Measurements from ENCODE around the gene BCAP29. TPM values are rescaled to one million over a fixed set of nuclear protein-coding genes. Genes with fewer than 3 reads are reported as not detected.

BCAP29 gene
- polyA plus RNA-seq, 4 donors, result 16.8 to 39.6 (median 27.1) TPM

- DNase-seq, result no peak
- Histone ChIP-seq H3K36me3 (ENCODE audit: control insufficient read depth in 3 of 3, insufficient read depth in 2 of 3, low read depth in 1 of 3, low read length in 3 of 3) (no peaks in the 10 kb centered on the region), H3K4me3 (ENCODE audit: low read depth in 1 of 3, low read length in 3 of 3) (no peak overlapping the region), H3K27me3 (ENCODE audit: control insufficient read depth in 3 of 3, insufficient read depth in 3 of 3, low read length in 3 of 3) (peaks cover 3 to 49% (median 25%) of the 10 kb centered on the region in 3 donors), H3K4me1 (ENCODE audit: control insufficient read depth in 3 of 3, insufficient read depth in 2 of 3, low read depth in 1 of 3, low read length in 2 of 3) (peaks cover 2 to 9% (median 5%) of the 10 kb centered on the region in 3 donors), H3K27ac (ENCODE audit: low read depth in 1 of 3, low read length in 2 of 3) (no peak overlapping the region), H3K9me3 (ENCODE audit: control insufficient read depth in 2 of 2, insufficient read depth in 1 of 2, low read depth in 1 of 2, low read length in 1 of 2) (no peaks in the 10 kb centered on the region)
- 67 to 74% (median 68%) methylated on average over 4 of the region's 4 CpGs for WGBS, 3 donors
- FAIRE-seq, result no peak
Observed at GRCh38 chr7:107659666-107660065, 79.6 kb downstream of the BCAP29 start.

- FAIRE-seq (no peak), DNase-seq (peak in 1 of 2 donors; percentile 33)
- H3K9me3 ChIP-seq (ENCODE audit: control insufficient read depth in 2 of 2, insufficient read depth in 1 of 2, low read depth in 1 of 2, low read length in 1 of 2), result no peaks in the 10 kb centered on the region
- peak within 1 kb of the TSS in 2 of 3 donors; percentile 36 to 52 for H3K4me3 ChIP-seq (ENCODE audit: low read depth in 1 of 3, low read length in 3 of 3)
- WGBS, 3 donors, result 3 to 5% (median 4%) methylated on average over 37 of the region's 37 CpGs
- no peaks in the 10 kb centered on the region for H3K36me3 ChIP-seq (ENCODE audit: control insufficient read depth in 3 of 3, insufficient read depth in 2 of 3, low read depth in 1 of 3, low read length in 3 of 3)
- H3K27me3 ChIP-seq (ENCODE audit: control insufficient read depth in 3 of 3, insufficient read depth in 3 of 3, low read length in 3 of 3), result peaks cover 3 to 51% (median 25%) of the 10 kb centered on the region in 3 donors
- no peak within 1 kb of the TSS for H3K27ac ChIP-seq (ENCODE audit: low read depth in 1 of 3, low read length in 2 of 3)
- H3K4me1 ChIP-seq (ENCODE audit: control insufficient read depth in 3 of 3, insufficient read depth in 2 of 3, low read depth in 1 of 3, low read length in 2 of 3), result peaks cover 2 to 9% (median 5%) of the 10 kb centered on the region in 3 donors
Observed at GRCh38 chr7:107660381-107661080, 80.5 kb downstream of the BCAP29 start, which contains the start of gene SLC26A4. Gene SLC26A4, plus strand, starts transcription at chr7:107660828. Its CDS starts 814 bp downstream, at chr7:107661642.

DNA sequence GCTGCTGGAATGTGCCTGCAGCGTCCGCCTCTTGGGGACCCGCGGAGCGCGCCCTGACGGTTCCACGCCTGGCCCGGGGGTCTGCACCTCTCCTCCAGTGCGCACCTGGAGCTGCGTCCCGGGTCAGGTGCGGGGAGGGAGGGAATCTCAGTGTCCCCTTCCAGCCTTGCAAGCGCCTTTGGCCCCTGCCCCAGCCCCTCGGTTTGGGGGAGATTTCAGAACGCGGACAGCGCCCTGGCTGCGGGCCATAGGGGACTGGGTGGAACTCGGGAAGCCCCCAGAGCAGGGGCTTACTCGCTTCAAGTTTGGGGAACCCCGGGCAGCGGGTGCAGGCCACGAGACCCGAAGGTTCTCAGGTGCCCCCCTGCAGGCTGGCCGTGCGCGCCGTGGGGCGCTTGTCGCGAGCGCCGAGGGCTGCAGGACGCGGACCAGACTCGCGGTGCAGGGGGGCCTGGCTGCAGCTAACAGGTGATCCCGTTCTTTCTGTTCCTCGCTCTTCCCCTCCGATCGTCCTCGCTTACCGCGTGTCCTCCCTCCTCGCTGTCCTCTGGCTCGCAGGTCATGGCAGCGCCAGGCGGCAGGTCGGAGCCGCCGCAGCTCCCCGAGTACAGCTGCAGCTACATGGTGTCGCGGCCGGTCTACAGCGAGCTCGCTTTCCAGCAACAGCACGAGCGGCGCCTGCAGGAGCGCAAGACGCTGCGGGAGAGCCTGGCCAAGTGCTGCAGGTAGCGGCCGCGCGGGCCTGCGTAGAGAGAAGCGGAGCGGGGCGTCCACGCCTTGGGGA is 81.2 kb downstream of the BCAP29 start:
- Histone ChIP-seq H3K36me3 (ENCODE audit: control insufficient read depth in 3 of 3, insufficient read depth in 2 of 3, low read depth in 1 of 3, low read length in 3 of 3) (no peaks in the 10 kb centered on the region), H3K27me3 (ENCODE audit: control insufficient read depth in 3 of 3, insufficient read depth in 3 of 3, low read length in 3 of 3) (peaks cover 3 to 45% (median 25%) of the 10 kb centered on the region in 3 donors), H3K4me1 (ENCODE audit: control insufficient read depth in 3 of 3, insufficient read depth in 2 of 3, low read depth in 1 of 3, low read length in 2 of 3) (peaks cover 2 to 9% (median 5%) of the 10 kb centered on the region in 3 donors), H3K9me3 (ENCODE audit: control insufficient read depth in 2 of 2, insufficient read depth in 1 of 2, low read depth in 1 of 2, low read length in 1 of 2) (no peaks in the 10 kb centered on the region), H3K4me3 (ENCODE audit: low read depth in 1 of 3, low read length in 3 of 3) (peak overlapping the region in 2 of 3 donors; percentile 36 to 52), H3K27ac (ENCODE audit: low read depth in 1 of 3, low read length in 2 of 3) (no peak overlapping the region)
- WGBS, 3 donors, result 1 to 2% (median 2%) methylated on average over 66 to 73 of the region's 73 CpGs
- no peak for FAIRE-seq
- DNase-seq, result peak; percentile 51 to 78

GRCh38 chr7:107661865-107662379 is 81.9 kb downstream of the BCAP29 start:
- Histone ChIP-seq H3K27ac (ENCODE audit: low read depth in 1 of 3, low read length in 2 of 3) (no peak overlapping the region), H3K4me1 (ENCODE audit: control insufficient read depth in 3 of 3, insufficient read depth in 2 of 3, low read depth in 1 of 3, low read length in 2 of 3) (peaks cover 2 to 9% (median 5%) of the 10 kb centered on the region in 3 donors), H3K36me3 (ENCODE audit: control insufficient read depth in 3 of 3, insufficient read depth in 2 of 3, low read depth in 1 of 3, low read length in 3 of 3) (no peaks in the 10 kb centered on the region), H3K27me3 (ENCODE audit: control insufficient read depth in 3 of 3, insufficient read depth in 3 of 3, low read length in 3 of 3) (peaks cover 3 to 51% (median 25%) of the 10 kb centered on the region in 3 donors), H3K9me3 (ENCODE audit: control insufficient read depth in 2 of 2, insufficient read depth in 1 of 2, low read depth in 1 of 2, low read length in 1 of 2) (no peaks in the 10 kb centered on the region), H3K4me3 (ENCODE audit: low read depth in 1 of 3, low read length in 3 of 3) (peak overlapping the region in 2 of 3 donors; percentile 36 to 52)
- WGBS, 3 donors, result 9 to 14% (median 11%) methylated on average over 18 to 20 of the region's 20 CpGs
- no peak for DNase-seq
- FAIRE-seq, result no peak

GRCh38 chr7:107663196-107663595 is 83.2 kb downstream of the BCAP29 start:
- Histone ChIP-seq H3K36me3 (ENCODE audit: control insufficient read depth in 3 of 3, insufficient read depth in 2 of 3, low read depth in 1 of 3, low read length in 3 of 3) (no peaks in the 10 kb centered on the region), H3K4me1 (ENCODE audit: control insufficient read depth in 3 of 3, insufficient read depth in 2 of 3, low read depth in 1 of 3, low read length in 2 of 3) (peaks cover 2 to 9% (median 5%) of the 10 kb centered on the region in 3 donors), H3K9me3 (ENCODE audit: control insufficient read depth in 2 of 2, insufficient read depth in 1 of 2, low read depth in 1 of 2, low read length in 1 of 2) (no peaks in the 10 kb centered on the region), H3K27me3 (ENCODE audit: control insufficient read depth in 3 of 3, insufficient read depth in 3 of 3, low read length in 3 of 3) (peaks cover 3 to 60% (median 25%) of the 10 kb centered on the region in 3 donors), H3K27ac (ENCODE audit: low read depth in 1 of 3, low read length in 2 of 3) (no peak overlapping the region), H3K4me3 (ENCODE audit: low read depth in 1 of 3, low read length in 3 of 3) (no peak overlapping the region)
- FAIRE-seq, result no peak
- DNase-seq, result no peak
- 75 to 84% (median 80%) methylated on average over 4 of the region's 4 CpGs for WGBS, 3 donors

DNA sequence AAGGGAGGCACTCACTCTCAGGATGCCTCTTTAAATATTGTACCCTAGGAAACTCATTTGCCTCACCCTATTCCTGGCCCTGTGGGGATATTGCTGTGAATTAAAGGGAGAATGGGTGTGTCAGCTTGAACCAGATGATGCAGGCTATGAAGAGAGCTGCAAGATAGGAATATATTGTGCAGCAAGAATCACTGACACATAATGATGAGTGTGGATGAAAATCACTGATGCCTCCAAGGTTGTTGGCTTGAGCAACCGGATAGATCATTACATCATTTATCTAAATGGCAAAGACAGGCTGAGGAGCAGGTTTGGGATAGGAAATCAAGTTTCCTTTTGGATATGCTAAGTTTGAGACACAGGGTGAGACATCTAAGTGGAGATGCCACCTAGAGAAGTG is 86.7 kb downstream of the BCAP29 start:
- H3K27me3 ChIP-seq (ENCODE audit: control insufficient read depth in 3 of 3, insufficient read depth in 3 of 3, low read length in 3 of 3), result peaks cover 3 to 33% (median 8%) of the 10 kb centered on the region in 3 donors
- no peak overlapping the region for H3K4me3 ChIP-seq (ENCODE audit: low read depth in 1 of 3, low read length in 3 of 3)
- no peak overlapping the region for H3K27ac ChIP-seq (ENCODE audit: low read depth in 1 of 3, low read length in 2 of 3)
- 86 to 96% (median 91%) methylated on average over 1 of the region's 1 CpG for WGBS, 3 donors
- no peak for DNase-seq
- H3K36me3 ChIP-seq (ENCODE audit: control insufficient read depth in 3 of 3, insufficient read depth in 2 of 3, low read depth in 1 of 3, low read length in 3 of 3), result no peaks in the 10 kb centered on the region
- H3K4me1 ChIP-seq (ENCODE audit: control insufficient read depth in 3 of 3, insufficient read depth in 2 of 3, low read depth in 1 of 3, low read length in 2 of 3), result peaks cover 0 to 3% (median 0%) of the 10 kb centered on the region in 3 donors
- H3K9me3 ChIP-seq (ENCODE audit: control insufficient read depth in 2 of 2, insufficient read depth in 1 of 2, low read depth in 1 of 2, low read length in 1 of 2), result no peaks in the 10 kb centered on the region
- FAIRE-seq, result no peak

- H3K36me3 ChIP-seq (ENCODE audit: control insufficient read depth in 3 of 3, insufficient read depth in 2 of 3, low read depth in 1 of 3, low read length in 3 of 3), result no peaks in the 10 kb centered on the region
Observed at GRCh38 chr7:107667341-107667740, 87.3 kb downstream of the BCAP29 start.

DNA sequence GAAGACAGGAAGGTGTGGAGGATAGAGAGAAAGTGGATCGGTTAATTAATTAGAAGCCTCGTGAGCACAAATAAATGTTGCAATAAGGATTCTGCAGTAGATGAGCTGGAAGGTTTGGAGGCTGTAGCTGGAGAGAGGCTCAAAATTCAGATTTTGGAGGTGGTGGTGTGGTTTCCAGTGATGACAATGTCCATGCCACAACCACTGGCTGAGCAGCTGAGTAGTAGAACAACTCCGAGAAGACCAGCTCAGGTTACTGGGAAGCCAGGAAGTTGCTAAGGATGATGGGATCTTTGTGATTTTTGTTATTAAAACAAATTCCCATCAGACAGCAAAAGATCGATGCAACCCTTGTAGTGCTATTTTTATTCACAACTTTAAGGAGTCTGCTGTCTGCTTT is 88.2 kb downstream of the BCAP29 start:
- no peak for FAIRE-seq
- no peak overlapping the region for H3K27ac ChIP-seq (ENCODE audit: low read depth in 1 of 3, low read length in 2 of 3)
- DNase-seq, result no peak
- no peaks in the 10 kb centered on the region for H3K36me3 ChIP-seq (ENCODE audit: control insufficient read depth in 3 of 3, insufficient read depth in 2 of 3, low read depth in 1 of 3, low read length in 3 of 3)
- no peaks in the 10 kb centered on the region for H3K4me1 ChIP-seq (ENCODE audit: control insufficient read depth in 3 of 3, insufficient read depth in 2 of 3, low read depth in 1 of 3, low read length in 2 of 3)
- no peaks in the 10 kb centered on the region for H3K9me3 ChIP-seq (ENCODE audit: control insufficient read depth in 2 of 2, insufficient read depth in 1 of 2, low read depth in 1 of 2, low read length in 1 of 2)
- 84 to 89% (median 88%) methylated on average over 4 of the region's 4 CpGs for WGBS, 3 donors
- peaks cover 0 to 25% (median 2%) of the 10 kb centered on the region in 3 donors for H3K27me3 ChIP-seq (ENCODE audit: control insufficient read depth in 3 of 3, insufficient read depth in 3 of 3, low read length in 3 of 3)
- H3K4me3 ChIP-seq (ENCODE audit: low read depth in 1 of 3, low read length in 3 of 3), result no peak overlapping the region

More at GRCh38 chr7:107667341-107667740, 87.3 kb downstream of the BCAP29 start:
- Histone ChIP-seq H3K9me3 (ENCODE audit: control insufficient read depth in 2 of 2, insufficient read depth in 1 of 2, low read depth in 1 of 2, low read length in 1 of 2) (no peaks in the 10 kb centered on the region), H3K27ac (ENCODE audit: low read depth in 1 of 3, low read length in 2 of 3) (no peak overlapping the region), H3K4me3 (ENCODE audit: low read depth in 1 of 3, low read length in 3 of 3) (no peak overlapping the region), H3K27me3 (ENCODE audit: control insufficient read depth in 3 of 3, insufficient read depth in 3 of 3, low read length in 3 of 3) (peaks cover 0 to 28% (median 4%) of the 10 kb centered on the region in 3 donors), H3K4me1 (ENCODE audit: control insufficient read depth in 3 of 3, insufficient read depth in 2 of 3, low read depth in 1 of 3, low read length in 2 of 3) (no peaks in the 10 kb centered on the region)
- FAIRE-seq (no peak), DNase-seq (no peak)
- 84 to 87% (median 86%) methylated on average over 3 of the region's 3 CpGs for WGBS, 3 donors
